ENCODE data around the gene DDAH1.

The DDAH1 gene

GRCh38 chr1:85467929-85468540 is 3.1 kb upstream of the DDAH1 start:
- DNase-seq, result no peak

DNA sequence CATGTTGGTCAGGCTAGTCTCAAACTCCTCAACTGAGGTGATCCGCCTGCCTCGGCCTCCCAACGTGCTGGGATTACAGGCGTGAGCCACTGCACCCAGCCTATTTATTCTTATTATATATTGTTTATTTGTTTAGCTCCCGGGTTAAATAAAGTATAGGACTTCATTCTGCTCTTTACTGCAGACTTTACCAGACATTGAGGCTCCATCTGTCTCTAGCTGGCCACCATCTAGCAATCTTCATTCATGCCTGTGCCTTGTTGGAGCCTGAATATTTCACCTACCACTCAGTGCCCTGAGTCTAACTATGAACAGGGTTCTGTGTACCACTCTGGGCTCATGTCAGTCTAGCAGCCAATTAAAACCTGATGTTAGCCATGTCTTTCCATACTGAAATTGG is 2.1 kb upstream of the DDAH1 start:
- no peak for DNase-seq

DNA sequence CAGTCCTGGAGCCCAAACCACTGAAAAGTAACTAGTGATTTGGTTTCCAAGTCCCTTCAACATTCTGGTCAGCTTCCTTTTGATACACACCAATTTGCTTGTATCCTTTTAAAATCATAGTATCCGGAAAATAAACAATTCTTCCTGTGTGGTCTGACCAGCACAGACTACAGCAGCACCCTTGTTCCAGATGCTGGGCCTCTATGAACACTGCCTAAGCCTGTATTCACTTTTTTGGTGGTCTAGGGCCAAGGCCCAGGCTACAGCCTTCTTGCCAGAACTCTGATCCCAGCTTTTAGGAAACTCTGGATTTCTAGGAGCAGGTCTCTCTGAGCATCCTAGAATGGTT is 801 bp upstream of the DDAH1 start:
- no peak for DNase-seq

GRCh38 chr1:85464497-85465098 is 361 bp downstream of the DDAH1 start:
- no peak for DNase-seq

- no peak for DNase-seq
These were observed 1.0 kb downstream of the DDAH1 start for GRCh38 chr1:85463731-85464496.

- DNase-seq, result no peak
These were observed 1.9 kb downstream of the DDAH1 start for GRCh38 chr1:85462931-85463649.

- DNase-seq, result no peak
These were observed 3.6 kb downstream of the DDAH1 start for GRCh38 chr1:85461216-85461918.

- no peak for DNase-seq
These were observed 4.3 kb downstream of the DDAH1 start for GRCh38 chr1:85460555-85461088.

DNA sequence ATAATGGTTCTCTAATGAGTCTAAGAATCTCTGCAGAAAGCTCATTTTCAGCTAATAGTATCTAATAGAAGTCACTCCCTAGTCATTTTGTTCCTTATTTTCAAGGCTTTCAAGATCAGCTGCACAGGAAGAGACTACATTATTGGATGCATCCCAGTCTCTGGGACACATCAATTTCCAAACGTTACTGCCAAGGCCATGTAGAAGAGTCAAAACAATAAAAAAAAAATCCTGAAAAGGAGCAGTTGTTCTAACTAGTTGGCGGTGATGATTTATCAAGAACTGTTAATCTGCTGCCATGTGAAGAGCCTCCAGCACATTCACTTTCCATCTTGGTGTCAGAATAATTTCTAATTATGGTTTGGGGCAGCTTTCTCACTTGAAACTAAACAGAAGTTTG is 5.7 kb downstream of the DDAH1 start:
- no peak for DNase-seq

GRCh38 chr1:85454214-85454613 is 10.7 kb downstream of the DDAH1 start:
- DNase-seq, result no peak

- DNase-seq, result no peak
These were observed 11.2 kb downstream of the DDAH1 start for GRCh38 chr1:85453640-85454194.

GRCh38 chr1:85452948-85453347 is 12.0 kb downstream of the DDAH1 start:
- DNase-seq, result no peak

GRCh38 chr1:85451236-85451830 is 13.6 kb downstream of the DDAH1 start:
- DNase-seq, result no peak

- DNase-seq, result no peak
These were observed 14.1 kb downstream of the DDAH1 start for GRCh38 chr1:85450832-85451231.

DNA sequence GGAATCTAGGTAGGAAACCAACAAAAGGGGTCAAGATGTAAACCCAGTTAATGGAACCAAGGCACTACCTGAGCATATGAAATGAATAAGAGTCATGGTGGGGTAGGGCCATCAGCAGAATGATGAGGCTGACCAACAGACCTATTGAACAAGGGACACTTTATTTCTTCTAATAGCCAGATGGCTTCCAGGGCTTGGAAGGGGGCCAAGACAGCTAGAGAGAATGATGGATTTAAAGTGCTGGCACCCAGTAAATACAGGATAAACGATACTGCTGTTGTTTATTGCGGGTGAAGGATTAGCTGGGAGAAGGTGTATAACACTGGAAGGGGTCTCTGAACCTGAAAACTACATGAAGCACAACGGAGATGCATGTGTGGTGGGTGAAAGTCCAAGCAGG is 15.6 kb downstream of the DDAH1 start:
- DNase-seq, result no peak

GRCh38 chr1:85448358-85448757 is 16.6 kb downstream of the DDAH1 start:
- DNase-seq, result no peak

GRCh38 chr1:85447006-85447943 is 17.7 kb downstream of the DDAH1 start:
- no peak for DNase-seq

DNA sequence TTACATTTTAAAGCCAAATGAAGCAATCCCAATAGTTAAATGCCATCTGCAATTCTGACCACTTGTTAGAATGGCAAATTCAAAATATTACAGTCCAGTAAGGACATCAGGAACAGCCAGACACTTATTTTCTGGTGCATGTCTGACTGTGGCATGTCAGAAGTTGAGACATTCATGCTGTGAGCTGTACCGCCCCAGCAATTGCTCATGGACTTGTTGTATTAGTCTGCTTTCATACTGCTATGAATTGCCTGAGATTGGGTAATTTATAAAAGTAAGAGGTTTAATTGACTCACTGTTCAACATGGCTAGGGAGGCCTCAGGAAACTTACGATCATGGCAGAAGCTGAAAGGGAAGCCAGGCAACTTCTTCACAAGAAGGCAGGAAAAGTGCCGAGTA is 19.1 kb downstream of the DDAH1 start:
- no peak for DNase-seq

DNA sequence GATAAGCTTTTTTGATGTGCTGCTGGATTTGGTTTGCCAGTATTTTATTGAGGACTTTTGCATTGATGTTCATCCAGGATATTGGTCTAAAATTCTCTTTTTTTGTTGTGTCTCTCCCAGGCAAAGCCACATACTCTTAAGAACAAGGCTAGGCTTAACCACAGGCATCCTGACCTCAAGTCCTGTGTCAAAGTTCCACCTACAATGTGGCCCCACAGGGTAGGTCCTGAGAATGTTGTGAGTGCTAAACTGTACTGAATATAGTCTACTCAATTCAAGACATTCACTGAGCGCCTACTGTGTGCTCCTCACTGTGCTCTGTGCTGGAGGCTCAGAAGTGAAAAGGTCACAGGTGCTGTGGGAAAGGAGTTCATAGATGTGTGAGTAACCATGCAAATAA is 20.6 kb downstream of the DDAH1 start:
- DNase-seq, result no peak

DNA sequence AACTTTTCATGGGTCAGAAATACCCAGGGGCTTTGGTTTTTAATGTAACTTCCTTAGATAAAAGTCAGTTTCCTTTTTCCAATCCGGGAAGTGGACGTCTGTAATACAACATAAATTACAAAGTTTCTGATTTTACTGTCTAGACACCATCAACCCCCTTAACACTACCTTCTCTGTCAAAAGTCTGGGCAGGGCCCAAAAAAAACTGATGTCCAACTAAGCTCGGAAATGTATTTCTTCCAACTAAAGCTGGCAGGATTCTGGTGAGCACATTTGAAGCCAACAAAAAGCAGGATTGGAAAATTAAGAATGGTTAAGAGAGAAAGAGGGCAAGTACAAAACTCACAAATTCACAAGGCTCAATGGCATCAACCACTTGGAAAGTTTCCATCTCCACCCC is 24.3 kb downstream of the DDAH1 start:
- DNase-seq, result no peak

DNA sequence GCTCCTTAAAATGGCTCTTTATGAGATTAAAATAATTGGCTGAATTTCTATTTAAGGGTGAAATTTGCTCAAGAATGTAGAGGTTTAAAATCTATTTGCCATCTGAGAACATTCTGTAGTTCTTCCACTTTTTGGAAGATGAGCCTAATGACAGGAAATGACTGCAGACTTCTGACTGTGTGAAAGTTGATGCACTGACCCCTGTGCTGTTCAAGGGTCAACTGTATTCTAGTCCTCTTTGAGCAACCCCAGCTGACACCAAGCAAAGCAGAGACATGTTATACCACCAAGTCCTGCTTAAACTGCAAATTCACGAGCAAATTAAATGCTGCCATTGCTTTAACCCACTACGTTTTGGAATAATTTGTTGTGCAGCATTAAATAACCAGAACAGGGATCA is 26.6 kb downstream of the DDAH1 start:
- no peak for DNase-seq

Measured in OCI-M1 (cell line).